Trophoblast cell (in vitro differentiated cells and primary cell): ENCODE measurements around the gene CD44.
A peak's percentile ranks its signal among the peaks of the same experiment; 100 is the strongest.

Experiments used
- DNase-seq, 2 donors: peaks; one replicate each; pipeline ENCODE4 v3.0.0-alpha.2; 2016
- H2AFZ ChIP-seq: 2 replicates; pipeline ENCODE4 v1.6.1; 2013; ENCODE audit warnings: low read length, moderate library complexity, mild to moderate bottlenecking; ENCODE audit not compliant: insufficient read depth, poor library complexity
- H2AK5ac ChIP-seq: 2 replicates; pipeline ENCODE4 v1.6.1; 2013; ENCODE audit warnings: mild to moderate bottlenecking, low read length
- H2BK120ac ChIP-seq: 2 replicates; pipeline ENCODE4 v1.6.1; 2013; ENCODE audit warnings: low read length, mild to moderate bottlenecking, moderate library complexity; ENCODE audit not compliant: insufficient read depth, poor library complexity
- H2BK12ac ChIP-seq: 2 replicates; pipeline ENCODE4 v1.6.1; 2013; ENCODE audit warnings: mild to moderate bottlenecking, low read length, moderate library complexity
- H2BK5ac ChIP-seq: 2 replicates; pipeline ENCODE4 v1.6.1; 2013; ENCODE audit warnings: low read length, low read depth, moderate library complexity, mild to moderate bottlenecking; ENCODE audit not compliant: poor library complexity
- H3K14ac ChIP-seq: 2 replicates; pipeline ENCODE4 v1.6.1; 2013; ENCODE audit warnings: mild to moderate bottlenecking, low read length
- H3K18ac ChIP-seq: 2 replicates; pipeline ENCODE4 v1.6.1; 2013; ENCODE audit warnings: mild to moderate bottlenecking, low read length
- H3K23ac ChIP-seq: 2 replicates; pipeline ENCODE4 v1.6.1; 2013; ENCODE audit warnings: low read length
- H3K27ac ChIP-seq: 2 replicates; pipeline ENCODE4 v1.5.1; 2013; ENCODE audit warnings: low read depth, mild to moderate bottlenecking, inconsistent platforms, low read length, moderate library complexity
- H3K27me3 ChIP-seq: 2 replicates; pipeline ENCODE4 v1.6.1; 2013; ENCODE audit warnings: inconsistent platforms, mild to moderate bottlenecking, low read length, moderate library complexity; ENCODE audit not compliant: insufficient read depth
- H3K36me3 ChIP-seq, 2 experiments: 1 replicate in 1 of 2; 2 replicates in 1 of 2; pipeline ENCODE4 v1.6.1; 2013; ENCODE audit warnings: low read length in 2 of 2, mild to moderate bottlenecking in 2 of 2, moderate library complexity in 1 of 2; ENCODE audit not compliant: insufficient read depth in 2 of 2, control insufficient read depth in 1 of 2
- H3K4ac ChIP-seq: 2 replicates; pipeline ENCODE4 v1.6.1; 2013; ENCODE audit warnings: low read depth, mild to moderate bottlenecking, low read length, moderate library complexity
- H3K4me1 ChIP-seq, 2 experiments: 1 replicate in 1 of 2; 2 replicates in 1 of 2; pipeline ENCODE4 v1.6.1; 2013; ENCODE audit warnings: low read length in 2 of 2, mild to moderate bottlenecking in 2 of 2, moderate library complexity in 1 of 2; ENCODE audit not compliant: insufficient read depth in 2 of 2, control insufficient read depth in 1 of 2
- H3K4me2 ChIP-seq: 2 replicates; pipeline ENCODE4 v1.6.1; 2013; ENCODE audit warnings: inconsistent platforms, mild to moderate bottlenecking, low read length, moderate library complexity
- H3K4me3 ChIP-seq: 2 replicates; pipeline ENCODE4 v1.5.1; 2013; ENCODE audit warnings: mild to moderate bottlenecking, low read depth, low read length, inconsistent platforms
- H3K79me1 ChIP-seq: one replicate; pipeline ENCODE4 v1.6.1; 2013; ENCODE audit warnings: low read length
- H3K79me2 ChIP-seq: 2 replicates; pipeline ENCODE4 v1.6.1; 2013; ENCODE audit warnings: low read length, mild to moderate bottlenecking; ENCODE audit not compliant: control insufficient read depth, insufficient read depth, poor library complexity
- H3K9ac ChIP-seq: 2 replicates; pipeline ENCODE4 v1.6.1; 2013; ENCODE audit warnings: mild to moderate bottlenecking, low read length
- H3K9me3 ChIP-seq: 2 replicates; pipeline ENCODE4 v1.6.1; 2013; ENCODE audit warnings: low read depth, mild to moderate bottlenecking, control low read depth, inconsistent platforms, low read length; ENCODE audit not compliant: insufficient read depth
- H4K12ac ChIP-seq: 2 replicates; pipeline ENCODE4 v1.6.1; 2013; ENCODE audit warnings: low read depth, mild to moderate bottlenecking, low read length, moderate library complexity
- H4K8ac ChIP-seq: 2 replicates; pipeline ENCODE4 v1.6.1; 2013; ENCODE audit warnings: low read depth, mild to moderate bottlenecking, low read length, moderate library complexity
- H4K91ac ChIP-seq: one replicate; pipeline ENCODE4 v1.6.1; 2013; ENCODE audit warnings: low read depth, mild to moderate bottlenecking, low read length, moderate library complexity
- WGBS: extraction: QIAGEN DNeasy Blood & Tissue Kit; methylation state at CpG from one replicate; pipeline ENCODE4 v1.1.7; 2013; ENCODE audit warnings: missing lambda C conversion rate; ENCODE audit not compliant: insufficient read length, insufficient coverage; ENCODE audit errors: extremely low coverage; 5-methylcytosine and 5-hydroxymethylcytosine counted together

Gene CD44

DNA sequence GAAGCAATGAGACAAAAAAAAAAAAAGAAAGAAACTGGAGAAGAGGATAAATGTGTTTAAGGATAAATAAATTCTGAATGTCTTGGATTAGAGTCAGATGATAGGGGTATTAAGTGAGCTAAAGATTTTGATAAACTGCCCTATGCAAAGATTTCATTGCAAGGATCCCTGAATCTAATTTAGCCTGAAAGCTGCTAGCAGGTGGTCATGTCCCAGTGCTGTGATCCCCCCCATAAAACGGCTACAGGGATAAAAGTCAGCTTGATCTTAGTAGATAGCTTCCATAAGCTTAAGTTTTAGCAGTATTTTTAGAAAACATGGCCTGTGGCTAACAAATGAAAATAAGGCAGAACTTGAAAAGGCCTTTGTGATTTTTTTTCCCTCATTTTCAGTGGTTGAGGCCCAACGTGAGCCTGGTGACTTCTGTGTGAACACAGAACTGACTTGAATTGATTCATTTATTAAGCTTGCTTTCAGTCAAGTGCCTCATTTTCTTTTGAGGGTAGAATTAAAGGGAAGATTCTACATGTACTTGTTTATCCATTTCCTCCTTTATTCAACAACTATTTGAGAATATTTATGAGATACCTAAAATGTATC lies 44.5 kb downstream of the CD44 start:
- WGBS: no CpG with 5 or more reads among the region's 2 CpGs
- Histone ChIP-seq H3K4me2 (no peak overlapping the region), H3K27me3 (no peaks in the 10 kb centered on the region), H3K4ac (no peak overlapping the region), H2BK5ac (no peak overlapping the region), H4K91ac (no peak overlapping the region), H2BK120ac (no peak overlapping the region), H3K4me1 (no peaks in the 10 kb centered on the region), H3K23ac (no peak overlapping the region), H3K9ac (no peak overlapping the region), H2AFZ (no peak overlapping the region), H3K9me3 (no peaks in the 10 kb centered on the region), H3K79me2 (no peaks in the 10 kb centered on the region), H3K18ac (no peak overlapping the region), H3K79me1 (no peaks in the 10 kb centered on the region), H2AK5ac (no peak overlapping the region), H3K27ac (no peak overlapping the region), H4K12ac (no peak overlapping the region), H3K36me3 (no peaks in the 10 kb centered on the region), H3K4me3 (no peak overlapping the region), H2BK12ac (no peak overlapping the region), H3K14ac (no peak overlapping the region), H4K8ac (no peak overlapping the region)
- no peak for DNase-seq

DNA sequence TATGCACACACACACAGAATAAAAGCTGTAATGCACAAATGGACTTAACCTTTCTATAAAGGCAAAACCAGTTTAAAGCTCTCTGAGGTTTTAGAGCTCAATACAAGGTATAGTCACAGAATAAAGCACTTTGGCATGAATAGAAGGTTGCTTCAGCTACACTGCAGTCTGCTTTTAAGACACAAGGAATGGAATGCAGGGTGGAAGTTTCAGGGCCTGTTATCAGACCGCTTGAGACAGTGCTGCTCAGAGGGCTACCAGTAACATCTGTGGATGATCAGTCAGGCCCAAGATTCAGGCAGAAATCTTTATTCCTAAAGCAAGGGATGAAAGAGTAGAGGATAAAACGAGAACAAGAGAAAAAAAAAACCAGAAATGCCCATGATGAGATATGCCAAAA lies 46.7 kb downstream of the CD44 start:
- H3K27me3 ChIP-seq: no peaks in the 10 kb centered on the region
- no peak overlapping the region for H2BK120ac ChIP-seq
- WGBS: no CpG with 5 or more reads among the region's 2 CpGs
- no peak overlapping the region for H3K4me3 ChIP-seq
- H3K79me1 ChIP-seq: no peaks in the 10 kb centered on the region
- H2BK5ac ChIP-seq: no peak overlapping the region
- H3K4me1 ChIP-seq: no peaks in the 10 kb centered on the region
- H3K4ac ChIP-seq: no peak overlapping the region
- no peak overlapping the region for H3K27ac ChIP-seq
- H3K36me3 ChIP-seq: no peaks in the 10 kb centered on the region
- no peak overlapping the region for H2BK12ac ChIP-seq
- no peak overlapping the region for H2AFZ ChIP-seq
- DNase-seq: no peak
- H4K12ac ChIP-seq: no peak overlapping the region
- H3K4me2 ChIP-seq: no peak overlapping the region
- H3K14ac ChIP-seq: no peak overlapping the region
- no peak overlapping the region for H3K23ac ChIP-seq
- no peak overlapping the region for H4K91ac ChIP-seq
- H3K79me2 ChIP-seq: no peaks in the 10 kb centered on the region
- H3K9me3 ChIP-seq: no peaks in the 10 kb centered on the region
- no peak overlapping the region for H3K18ac ChIP-seq
- H2AK5ac ChIP-seq: no peak overlapping the region
- no peak overlapping the region for H4K8ac ChIP-seq
- no peak overlapping the region for H3K9ac ChIP-seq

DNA sequence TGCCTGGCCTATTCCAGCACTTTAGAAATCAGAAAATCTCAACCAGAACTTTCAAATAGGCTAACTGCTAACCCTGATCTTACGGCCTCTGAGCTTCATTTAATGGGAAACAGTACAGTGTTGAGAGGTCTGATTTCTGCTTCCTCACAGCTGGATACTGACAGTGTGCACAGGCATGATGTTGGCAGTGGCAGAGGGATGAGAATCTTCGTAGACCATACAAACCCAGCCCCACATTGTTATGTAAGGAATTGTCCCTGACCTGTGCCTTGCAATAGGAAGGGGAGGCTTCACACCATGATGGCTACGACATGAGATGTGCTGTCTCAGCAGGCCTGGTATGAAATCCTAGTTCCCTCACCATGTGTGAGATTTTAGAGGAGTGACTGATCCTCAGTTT lies 49.0 kb downstream of the CD44 start:
- DNase-seq: no peak
- Histone ChIP-seq H4K12ac (no peak overlapping the region), H2BK12ac (no peak overlapping the region), H4K8ac (no peak overlapping the region), H2AK5ac (no peak overlapping the region), H3K9me3 (no peaks in the 10 kb centered on the region), H2BK120ac (no peak overlapping the region), H3K79me1 (no peaks in the 10 kb centered on the region), H4K91ac (no peak overlapping the region), H3K4ac (no peak overlapping the region), H3K9ac (no peak overlapping the region), H2AFZ (no peak overlapping the region), H3K4me1 (peaks cover 5% of the 10 kb centered on the region in 2 experiments), H3K4me2 (no peak overlapping the region), H3K27ac (no peak overlapping the region), H3K4me3 (no peak overlapping the region), H3K79me2 (no peaks in the 10 kb centered on the region), H2BK5ac (no peak overlapping the region), H3K23ac (no peak overlapping the region), H3K36me3 (no peaks in the 10 kb centered on the region), H3K18ac (no peak overlapping the region), H3K14ac (no peak overlapping the region), H3K27me3 (no peaks in the 10 kb centered on the region)
- no CpG with 5 or more reads among the region's 3 CpGs for WGBS

DNA sequence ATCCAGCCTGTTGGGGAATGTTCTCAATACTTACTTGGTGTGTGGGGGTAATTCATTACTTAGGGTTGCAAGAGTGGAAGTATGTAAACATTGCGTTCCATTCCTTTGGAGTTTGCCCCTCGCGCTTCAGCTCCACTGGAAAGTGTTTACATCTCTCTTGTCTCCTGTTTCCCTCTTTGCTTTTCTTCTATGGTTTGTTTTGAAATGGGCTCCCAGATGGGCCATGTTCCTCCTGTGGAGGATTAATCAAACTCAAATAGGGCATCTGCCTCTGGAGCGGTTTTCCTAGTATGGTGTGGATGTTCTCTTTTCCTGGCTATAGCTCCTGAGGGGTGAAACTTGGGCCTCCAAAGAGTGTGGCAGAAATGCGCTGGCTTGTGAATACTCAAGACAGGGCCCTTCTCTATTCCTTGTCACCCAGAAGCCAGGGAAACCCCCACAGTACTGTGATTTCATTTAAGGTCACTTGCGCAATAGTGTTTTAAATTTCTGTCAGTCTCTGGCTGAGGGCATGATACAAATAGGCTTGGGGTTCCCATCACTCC lies 51.9 kb downstream of the CD44 start:
- H4K8ac ChIP-seq: no peak overlapping the region
- no peaks in the 10 kb centered on the region for H3K79me1 ChIP-seq
- no peak overlapping the region for H3K4me2 ChIP-seq

More for the DNA sequence above, 51.9 kb downstream of the CD44 start:
- no peaks in the 10 kb centered on the region for H3K79me2 ChIP-seq
- no peak overlapping the region for H3K18ac ChIP-seq
- H3K14ac ChIP-seq: no peak overlapping the region
- H3K36me3 ChIP-seq: no peaks in the 10 kb centered on the region
- no peaks in the 10 kb centered on the region for H3K9me3 ChIP-seq
- WGBS: no CpG with 5 or more reads among the region's 6 CpGs
- H3K4me1 ChIP-seq: peaks cover 5% of the 10 kb centered on the region in 2 experiments
- no peaks in the 10 kb centered on the region for H3K27me3 ChIP-seq
- H2BK5ac ChIP-seq: no peak overlapping the region
- H2AFZ ChIP-seq: no peak overlapping the region
- no peak overlapping the region for H3K4ac ChIP-seq
- H4K91ac ChIP-seq: no peak overlapping the region
- H3K27ac ChIP-seq: no peak overlapping the region
- H3K23ac ChIP-seq: no peak overlapping the region
- no peak overlapping the region for H2BK12ac ChIP-seq
- H3K9ac ChIP-seq: no peak overlapping the region
- no peak overlapping the region for H2AK5ac ChIP-seq
- no peak overlapping the region for H4K12ac ChIP-seq
- H3K4me3 ChIP-seq: no peak overlapping the region
- no peak overlapping the region for H2BK120ac ChIP-seq
- DNase-seq: peak in 1 of 2 donors; percentile 34
